Measurements from ENCODE around the gene MALAT1.
A peak's percentile ranks its signal among the peaks of the same experiment; 100 is the strongest.

DNA sequence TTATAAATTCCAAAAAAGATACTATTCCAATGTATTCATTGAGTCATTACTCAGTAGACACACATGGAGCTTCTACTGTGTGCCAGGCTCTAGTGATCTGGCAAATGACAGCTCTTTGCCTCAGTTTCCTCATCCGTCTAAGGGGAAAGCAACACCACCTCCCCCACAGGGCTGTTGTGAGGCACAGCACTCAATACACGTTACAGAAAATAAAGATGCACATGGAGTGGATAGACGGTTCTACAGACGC is 6.5 kb upstream of the MALAT1 start:
- TF ChIP-seq ZFP30 (CRISPR knock-in tag; IDR thresholded peaks at IDR 0.05) (no peak), CSDC2 (CRISPR knock-in tag; IDR thresholded peaks at IDR 0.05) (peak; percentile 87), ZNF70 (CRISPR knock-in tag; IDR thresholded peaks at IDR 0.05) (no peak)

All from SK-N-SH treated with all-trans-retinoic acid at 6 μM for 48 hours (cell line).